Stimulated activated CD4-positive, alpha-beta T cell treated with anti-CD3 and anti-CD28 coated beads, TNF-alpha, amount 100 ng/mL, for 4 hours (primary cell): ENCODE measurements around the gene KATNB1.

Experiments used
- DNase-seq, 3 experiments: peaks; one replicate each; pipeline ENCODE4 v3.0.0-alpha.2; 2020; ENCODE audit warnings: low read depth in 3 of 3

Gene KATNB1

GRCh38 chr16:57756424-57757325 lies 21.1 kb downstream of the KATNB1 start:
- no peak for DNase-seq

GRCh38 chr16:57757326-57757786 lies 21.8 kb downstream of the KATNB1 start:
- DNase-seq = peak; percentile 75 to 84 (median 82)

- DNase-seq = no peak
These were observed 22.3 kb downstream of the KATNB1 start for GRCh38 chr16:57757883-57758282.

GRCh38 chr16:57758331-57759117 lies 23.0 kb downstream of the KATNB1 start:
- DNase-seq = no peak

GRCh38 chr16:57759131-57759530 lies 23.6 kb downstream of the KATNB1 start:
- no peak for DNase-seq

- DNase-seq = no peak
These were observed 24.2 kb downstream of the KATNB1 start for GRCh38 chr16:57759541-57760356.

- DNase-seq = no peak
These were observed 25.0 kb downstream of the KATNB1 start for GRCh38 chr16:57760357-57761160.

GRCh38 chr16:57761301-57761700 lies 25.7 kb downstream of the KATNB1 start:
- no peak for DNase-seq

GRCh38 chr16:57761957-57762356 lies 26.4 kb downstream of the KATNB1 start:
- no peak for DNase-seq

GRCh38 chr16:57762365-57763040 lies 26.9 kb downstream of the KATNB1 start:
- DNase-seq = no peak

- no peak for DNase-seq
These were observed 27.9 kb downstream of the KATNB1 start for GRCh38 chr16:57763285-57764005.

- no peak for DNase-seq
These were observed 28.4 kb downstream of the KATNB1 start for GRCh38 chr16:57764006-57764340.

- no peak for DNase-seq
These were observed 29.0 kb downstream of the KATNB1 start for GRCh38 chr16:57764341-57765159.

GRCh38 chr16:57765160-57765728 lies 29.7 kb downstream of the KATNB1 start:
- DNase-seq = no peak

- no peak for DNase-seq
These were observed 31.3 kb downstream of the KATNB1 start for GRCh38 chr16:57766714-57767348.

- no peak for DNase-seq
These were observed 34.1 kb downstream of the KATNB1 start for GRCh38 chr16:57769541-57770145.

- no peak for DNase-seq
These were observed 34.8 kb downstream of the KATNB1 start for GRCh38 chr16:57770361-57770760.
